B cell (primary cell): ENCODE measurements around the gene TFDP1. TPM values are rescaled to one million over a fixed set of nuclear protein-coding genes. Genes with fewer than 3 reads are reported as not detected.

Source experiments
- ATAC-seq: fragments of 200-7000 bp; cut with Tn5 transposase; one replicate; pipeline ENCODE4 v1.10.0; 2021; ENCODE audit warnings: low read depth, mild to moderate bottlenecking, moderate number of reproducible peaks, moderate library complexity
- CTCF ChIA-PET: fragments of 350-600 bp; sonication (Branson Sonifier 250); formaldehyde crosslinking; loops from one replicate; lab custom pipeline; 2021; ENCODE audit warnings: antibody characterized with exemption, inconsistent platforms; lab: Charles Lee
- POLR2A ChIA-PET: fragments of 350-600 bp; sonication (Branson Sonifier 250); formaldehyde crosslinking; loops from one replicate; lab custom pipeline; 2021; ENCODE audit warnings: antibody characterized with exemption; lab: Charles Lee
- DNase-seq: peaks from one replicate; pipeline ENCODE4 v3.0.0; 2013
- H2AFZ ChIP-seq: 2 replicates; pipeline ENCODE4 v1.6.1; 2012; ENCODE audit warnings: mild to moderate bottlenecking, low read depth, low read length; ENCODE audit not compliant: insufficient read depth, poor library complexity, severe bottlenecking
- H3K27ac ChIP-seq, 2 donors: 1 replicate in 1 of 2; 2 replicates in 1 of 2; pipeline ENCODE4 v1.5.1; 2012 to 2013; ENCODE audit warnings: low read length in 2 of 2, mild to moderate bottlenecking in 2 of 2, moderate library complexity in 1 of 2
- H3K27me3 ChIP-seq, 4 experiments: fragments of 200-600 bp in 1 of 4; sonication (generic) in 1 of 4; replicated peaks in 1 of 4; 1 replicate in 2 of 4; 2 replicates in 2 of 4; pipeline versions ENCODE4 v1.6.1 to v1.7.0; 2013 to 2016; ENCODE audit warnings: low read length in 3 of 4, mild to moderate bottlenecking in 2 of 4, mixed read lengths in 1 of 4, moderate library complexity in 1 of 4; ENCODE audit not compliant: insufficient read depth in 4 of 4, control insufficient read depth in 3 of 4; ENCODE audit errors: control extremely low read depth in 1 of 4
- H3K36me3 ChIP-seq, 2 experiments: replicated peaks in 1 of 2; 1 replicate in 1 of 2; 2 replicates in 1 of 2; pipeline versions ENCODE4 v1.6.1 to v1.7.1; 2013; ENCODE audit warnings: low read length in 1 of 2; ENCODE audit not compliant: insufficient read depth in 2 of 2, control insufficient read depth in 1 of 2; ENCODE audit errors: control extremely low read depth in 1 of 2, extremely low read depth in 1 of 2
- H3K4me1 ChIP-seq, 2 donors: fragments of 200-600 bp in 1 of 2; sonication (generic) in 1 of 2; 1 replicate in 1 of 2; 2 replicates in 1 of 2; pipeline versions ENCODE4 v1.5.1 to v1.6.1; 2013 to 2017; ENCODE audit warnings: low read length in 2 of 2; ENCODE audit not compliant: control insufficient read depth in 2 of 2, insufficient read depth in 2 of 2
- H3K4me2 ChIP-seq: replicated peaks from 2 replicates; pipeline ENCODE3; 2012; ENCODE audit warnings: mild to moderate bottlenecking, low read depth, low read length; ENCODE audit not compliant: poor library complexity, severe bottlenecking
- H3K4me3 ChIP-seq, 5 experiments: fragments of 200-600 bp in 1 of 5; sonication (generic) in 1 of 5; 1 replicate in 3 of 5; 2 replicates in 2 of 5; pipeline versions ENCODE4 v1.5.1 to v1.7.0; 2011 to 2016; ENCODE audit warnings: low read length in 4 of 5, mild to moderate bottlenecking in 4 of 5, low read depth in 2 of 5, control low read depth in 1 of 5, moderate library complexity in 1 of 5; ENCODE audit not compliant: insufficient read depth in 1 of 5; ENCODE audit errors: control extremely low read depth in 1 of 5, extremely low read depth in 1 of 5
- H3K79me2 ChIP-seq: fragments of 200-600 bp; sonication (generic); one replicate; pipeline ENCODE4 v1.6.0; 2016; ENCODE audit warnings: low read length; ENCODE audit not compliant: control insufficient read depth, insufficient read depth
- H3K9ac ChIP-seq: fragments of 200-600 bp; sonication (generic); 2 replicates; pipeline ENCODE4 v1.6.1; 2017; ENCODE audit warnings: mild to moderate bottlenecking, low read length, moderate library complexity
- H3K9me3 ChIP-seq, 3 donors: one replicate each; pipeline versions ENCODE4 v1.6.1 to v1.7.1; 2013; ENCODE audit warnings: low read length in 2 of 3; ENCODE audit not compliant: control insufficient read depth in 2 of 3, insufficient read depth in 1 of 3; ENCODE audit errors: control extremely low read depth in 1 of 3
- H4K20me1 ChIP-seq: 2 replicates; pipeline ENCODE4 v1.6.0; 2012; ENCODE audit warnings: mild to moderate bottlenecking, low read length; ENCODE audit not compliant: insufficient read depth, control insufficient read depth, poor library complexity, severe bottlenecking
- H3K27ac Mint-ChIP-seq: one replicate; pipeline ENCODE4 v1.8.0; 2021; ENCODE audit warnings: mixed read lengths
- H3K27me3 Mint-ChIP-seq: one replicate; pipeline ENCODE4 v1.8.0; 2021; ENCODE audit warnings: mixed read lengths
- H3K4me1 Mint-ChIP-seq: one replicate; pipeline ENCODE4 v1.8.0; 2021; ENCODE audit warnings: mixed read lengths
- H3K4me3 Mint-ChIP-seq: one replicate; pipeline ENCODE4 v1.8.0; 2021; ENCODE audit warnings: mixed read lengths
- H3K9me3 Mint-ChIP-seq: one replicate; pipeline ENCODE4 v1.8.0; 2022; ENCODE audit warnings: mixed read lengths; ENCODE audit not compliant: insufficient read depth
- CTCF ChIP-seq: fragments of 200-600 bp; IDR thresholded peaks from one replicate; pipeline ENCODE4 v1.8.0; 2022; ENCODE audit warnings: antibody characterized with exemption, mild to moderate bottlenecking
- EZH2 ChIP-seq: IDR thresholded peaks from 2 replicates; pipeline ENCODE4 v1.6.1; 2012; ENCODE audit warnings: borderline replicate concordance, low read depth, mild to moderate bottlenecking, moderate library complexity, low read length; ENCODE audit not compliant: insufficient read depth, poor library complexity, severe bottlenecking
- WGBS: methylation state at CpG from one replicate; pipeline ENCODE4 v1.1.5; 2013; ENCODE audit warnings: missing lambda C conversion rate; ENCODE audit not compliant: insufficient coverage; 5-methylcytosine and 5-hydroxymethylcytosine counted together
- intact Hi-C: fragments of 100-400 bp; cut with micrococcal nuclease; formaldehyde crosslinking; loops from one replicate; pipeline ENCODE4 v1.10.0; 2022
- polyA plus RNA-seq: library from polyadenylated mRNA; depleted of rRNA; stranded (reverse); fragments of >200 nt; gene quantifications from 2 replicates; pipeline ENCODE4 v1.2.3, GENCODE V29; 2012
- total RNA-seq, 2 donors: library from RNA; stranded (reverse); fragments of 120-200 nt in 1 of 2; gene quantifications; 1 replicate in 1 of 2; 2 replicates in 1 of 2; pipeline versions ENCODE4 v1.2.3 to v1.2.4, GENCODE V29; 2013 to 2022

Gene TFDP1
- total and polyA plus RNA-seq, 2 donors (not counting 1 experiment from before 2014, with no cell fraction given): 19.1 to 31.1 TPM

DNA sequence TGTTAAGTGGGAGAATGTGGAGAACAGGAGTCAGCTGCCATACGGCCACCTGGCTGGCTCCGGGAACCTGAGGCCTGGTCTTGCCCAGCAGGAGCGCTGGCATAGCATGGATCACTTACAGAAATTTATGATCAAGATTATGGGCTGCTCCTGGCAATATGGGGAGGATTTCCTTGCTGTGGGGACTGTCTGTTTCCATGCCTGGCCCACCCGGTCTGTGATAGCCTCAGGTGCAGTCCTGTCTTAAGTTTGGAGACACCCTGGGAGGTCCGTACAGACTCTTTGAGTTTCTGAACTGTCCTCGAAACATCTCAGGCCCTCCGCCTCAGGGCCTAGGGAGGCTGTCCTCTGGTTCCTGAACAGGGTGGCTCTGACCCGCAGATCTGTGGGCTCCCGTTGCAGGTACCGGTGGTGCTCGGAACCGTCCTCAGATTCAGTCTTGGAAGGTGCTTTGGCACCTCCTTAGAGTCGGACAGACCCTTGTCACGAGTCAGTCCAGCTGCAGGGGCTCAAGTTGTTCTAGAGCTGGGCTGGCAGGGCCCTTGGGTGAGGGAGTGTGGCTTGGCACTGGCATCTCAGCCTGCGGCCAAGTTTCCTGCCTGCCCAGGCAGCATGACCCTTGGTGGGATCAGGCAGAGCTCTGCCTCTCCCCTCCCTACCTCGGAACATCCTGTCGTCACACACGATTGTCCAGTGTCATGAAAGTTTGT is 4.9 kb downstream of the TFDP1 start:
- H3K27me3 ChIP-seq: no peaks in the 10 kb centered on the region
- H3K4me3 ChIP-seq: no peak overlapping the region
- peaks cover 75% of the 10 kb centered on the region for H3K79me2 ChIP-seq
- no peak overlapping the region for H3K27ac ChIP-seq
- no peak for ATAC-seq
- intact Hi-C loops: no loop called here
- no peak overlapping the region for H3K9ac ChIP-seq
- no peak overlapping the region for H2AFZ ChIP-seq
- Mint-ChIP-seq H3K9me3 (no peaks in the 10 kb centered on the region), H3K27ac (no peak overlapping the region), H3K4me1 (peaks cover 22% of the 10 kb centered on the region), H3K4me3 (no peak overlapping the region), H3K27me3 (no peaks in the 10 kb centered on the region)
- peaks cover 27% of the 10 kb centered on the region for H4K20me1 ChIP-seq
- peaks cover 0 to 14% of the 10 kb centered on the region in 2 experiments for H3K36me3 ChIP-seq
- DNase-seq: no peak
- no peaks in the 10 kb centered on the region for H3K9me3 ChIP-seq
- no peak for TF ChIP-seq CTCF
- TF ChIP-seq EZH2: no peak
- no peak overlapping the region for H3K4me2 ChIP-seq
- 96% methylated on average over 15 of the region's 18 CpGs for WGBS
- H3K4me1 ChIP-seq: peaks cover 9 to 16% of the 10 kb centered on the region in 2 donors
- CTCF ChIA-PET: no interaction called here
- POLR2A ChIA-PET: no interaction called here

- no peak overlapping the region for H2AFZ ChIP-seq
- H3K4me1 ChIP-seq: peaks cover 9 to 16% of the 10 kb centered on the region in 2 donors
- H3K27me3 Mint-ChIP-seq: no peaks in the 10 kb centered on the region
- H3K9ac ChIP-seq: no peak overlapping the region
- no peak overlapping the region for H3K4me3 ChIP-seq
- H4K20me1 ChIP-seq: peaks cover 27% of the 10 kb centered on the region
- CTCF ChIA-PET: no interaction called here
- H3K9me3 Mint-ChIP-seq: no peaks in the 10 kb centered on the region
- 96% methylated on average over 14 of the region's 14 CpGs for WGBS
- POLR2A ChIA-PET: no interaction called here
- H3K4me2 ChIP-seq: no peak overlapping the region
- intact Hi-C loops: no loop called here
- TF ChIP-seq CTCF (no peak), EZH2 (no peak)
- H3K4me1 Mint-ChIP-seq: peaks cover 22% of the 10 kb centered on the region
- H3K27me3 ChIP-seq: no peaks in the 10 kb centered on the region
- H3K9me3 ChIP-seq: no peaks in the 10 kb centered on the region
- peaks cover 80% of the 10 kb centered on the region for H3K79me2 ChIP-seq
- no peak overlapping the region for H3K27ac Mint-ChIP-seq
- H3K36me3 ChIP-seq: peaks cover 0 to 14% of the 10 kb centered on the region in 2 experiments
- DNase-seq: no peak
- no peak overlapping the region for H3K27ac ChIP-seq
- no peak overlapping the region for H3K4me3 Mint-ChIP-seq
- no peak for ATAC-seq
Observed at GRCh38 chr13:113589961-113590339, 5.4 kb downstream of the TFDP1 start.
